ENCODE data around the gene RAB8A.
A peak's percentile ranks its signal among the peaks of the same experiment; 100 is the strongest.
"Not testable (repeated sequence)": the region's sequence is repeated elsewhere in the genome, so short reads cannot be mapped to it uniquely, and the experiment has no call there.

RAB8A gene

GRCh38 chr19:16078759-16079707 is 32.7 kb upstream of the RAB8A start:
- DNase-seq (ENCODE audit: low read depth in 3 of 3): peak in 2 of 3 experiments; percentile 37 to 59

GRCh38 chr19:16084067-16084685 is 27.5 kb upstream of the RAB8A start:
- no peak for DNase-seq (ENCODE audit: low read depth in 3 of 3)

DNA sequence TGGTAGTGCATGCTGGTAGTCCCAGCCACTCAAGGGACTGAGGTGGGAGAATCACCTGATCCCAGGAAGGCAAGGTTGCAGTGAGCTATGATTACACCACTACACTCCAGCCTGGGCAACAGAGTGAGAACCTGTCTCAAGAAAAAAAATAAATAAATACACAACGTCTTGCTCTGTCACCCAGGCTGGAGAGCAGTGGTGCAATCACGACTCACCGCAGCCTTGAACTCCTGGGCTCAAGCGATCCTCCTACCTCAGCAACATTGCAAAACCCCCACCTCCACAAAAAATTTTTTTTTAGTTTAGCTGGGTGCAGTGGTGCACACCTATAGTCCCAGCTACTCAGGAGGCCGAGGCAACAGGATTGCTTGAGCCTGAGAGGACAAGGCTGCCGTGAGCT is 26.6 kb upstream of the RAB8A start:
- no peak for DNase-seq (ENCODE audit: low read depth in 3 of 3)

DNA sequence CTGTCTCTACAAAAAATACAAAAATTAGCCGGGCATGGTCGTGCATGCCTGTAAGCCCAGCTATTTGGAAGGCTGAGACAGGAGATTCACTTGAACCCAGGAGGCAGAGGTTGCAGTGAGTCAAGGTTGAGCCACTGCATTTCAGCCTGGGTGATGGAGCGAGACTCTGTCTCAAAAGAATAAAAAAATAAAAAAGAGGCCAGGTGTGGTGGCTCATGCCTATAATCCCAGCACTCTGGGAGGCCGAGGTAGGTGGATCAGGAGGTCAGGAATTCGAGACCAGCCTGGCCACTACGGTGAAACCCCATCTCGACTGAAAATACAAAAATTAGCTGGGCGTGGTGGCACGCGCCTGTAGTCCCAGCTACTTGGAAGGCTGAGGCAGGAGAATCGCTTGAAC is 24.3 kb upstream of the RAB8A start:
- DNase-seq (ENCODE audit: low read depth in 3 of 3): not testable (repeated sequence)

GRCh38 chr19:16087940-16088339 is 23.7 kb upstream of the RAB8A start:
- DNase-seq (ENCODE audit: low read depth in 3 of 3): no peak

DNA sequence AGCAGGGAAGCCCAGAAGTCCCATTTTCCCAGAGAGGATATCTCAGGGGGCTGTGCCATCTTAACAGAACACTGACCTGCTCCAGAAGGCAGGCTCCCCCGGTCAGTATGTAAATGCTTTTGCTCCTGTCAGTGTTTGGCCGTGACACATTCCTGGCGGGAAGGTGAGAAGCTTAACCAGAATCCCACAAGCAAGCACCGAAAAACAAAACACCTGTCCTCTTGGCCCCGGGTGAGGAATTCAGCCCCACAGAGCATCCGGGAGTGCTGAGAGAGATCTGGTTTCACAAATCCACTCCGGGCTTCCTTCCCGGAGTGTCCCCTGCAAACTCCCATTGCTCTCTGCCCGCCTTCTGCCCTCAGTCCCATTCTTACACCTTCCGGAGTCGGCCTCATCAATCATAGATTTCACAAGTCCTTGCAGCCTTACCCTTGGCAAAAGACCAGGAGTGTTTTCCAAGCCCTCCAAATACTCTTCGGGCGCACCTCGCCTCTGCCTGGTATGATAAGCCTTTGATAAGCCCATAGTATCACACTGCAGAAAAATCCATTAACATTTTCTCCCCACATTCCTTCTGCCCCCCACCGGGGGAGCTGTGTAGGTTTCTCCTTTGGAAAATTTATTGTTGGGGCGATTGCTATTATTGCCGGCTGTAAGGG is 23.2 kb upstream of the RAB8A start:
- DNase-seq (ENCODE audit: low read depth in 3 of 3): no peak

GRCh38 chr19:16089010-16089846 is 22.5 kb upstream of the RAB8A start:
- no peak for DNase-seq (ENCODE audit: low read depth in 3 of 3)

GRCh38 chr19:16091546-16092475 is 19.9 kb upstream of the RAB8A start:
- no peak for DNase-seq (ENCODE audit: low read depth in 3 of 3)

DNA sequence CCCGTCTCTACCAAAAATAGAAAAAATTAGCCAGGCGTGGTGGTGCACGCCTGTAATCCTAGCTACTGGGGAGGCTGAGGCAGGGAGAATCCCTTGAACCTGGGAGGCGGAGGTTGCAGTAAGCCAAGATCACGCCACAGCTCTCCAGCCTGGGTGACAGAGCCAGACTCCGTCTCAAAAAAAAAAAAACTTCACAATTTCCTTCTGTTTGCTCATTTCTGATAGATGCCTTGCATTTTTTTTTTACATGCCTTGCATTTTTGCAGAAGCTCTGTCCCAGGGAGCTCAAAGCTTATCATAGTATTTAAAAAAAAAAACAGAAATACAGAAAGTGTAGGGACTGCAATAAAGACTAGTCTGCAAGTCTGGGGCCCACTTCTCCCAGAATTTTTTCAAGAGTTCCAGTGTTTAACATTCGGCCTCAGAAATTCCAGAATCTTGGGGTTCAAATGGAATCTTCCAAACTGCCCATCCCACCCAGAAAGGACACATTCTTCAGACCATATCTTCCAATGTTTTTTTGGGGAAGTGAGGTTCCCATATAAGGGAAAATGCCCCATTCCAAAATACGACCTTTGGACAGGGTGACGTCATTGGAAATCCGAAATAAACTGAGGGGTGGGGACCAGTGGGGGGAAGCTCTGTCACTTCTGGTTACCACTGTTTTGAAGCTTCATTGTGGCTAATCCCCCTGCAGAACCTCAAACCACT is 17.2 kb upstream of the RAB8A start:
- no peak for DNase-seq (ENCODE audit: low read depth in 3 of 3)

DNA sequence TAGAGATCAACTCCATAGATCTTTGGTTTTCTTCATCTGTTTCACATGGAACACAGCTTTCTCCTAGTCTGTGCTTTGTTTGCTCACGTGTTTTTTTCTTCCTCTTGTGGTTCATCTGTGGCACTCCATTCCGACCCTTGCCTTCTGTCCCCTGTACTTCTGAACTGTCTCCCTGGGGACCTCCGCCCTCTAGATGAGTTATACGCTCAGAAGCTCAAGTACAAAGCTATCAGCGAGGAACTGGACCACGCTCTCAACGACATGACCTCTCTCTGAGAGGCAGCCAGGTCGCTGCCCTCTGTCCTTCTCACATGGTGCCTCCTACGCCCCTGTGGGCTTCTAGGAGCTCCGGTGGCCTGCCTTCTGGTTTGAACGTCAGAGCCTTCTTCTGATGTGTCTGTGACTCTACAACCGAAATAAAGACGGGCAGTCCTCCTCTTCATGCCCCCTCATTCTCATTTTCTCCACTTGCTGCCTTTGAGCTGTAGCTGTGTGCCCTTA is 16.6 kb upstream of the RAB8A start:
- no peak for DNase-seq (ENCODE audit: low read depth in 3 of 3)

- DNase-seq (ENCODE audit: low read depth in 3 of 3): no peak
These were observed 15.3 kb upstream of the RAB8A start for GRCh38 chr19:16096280-16096855.

DNA sequence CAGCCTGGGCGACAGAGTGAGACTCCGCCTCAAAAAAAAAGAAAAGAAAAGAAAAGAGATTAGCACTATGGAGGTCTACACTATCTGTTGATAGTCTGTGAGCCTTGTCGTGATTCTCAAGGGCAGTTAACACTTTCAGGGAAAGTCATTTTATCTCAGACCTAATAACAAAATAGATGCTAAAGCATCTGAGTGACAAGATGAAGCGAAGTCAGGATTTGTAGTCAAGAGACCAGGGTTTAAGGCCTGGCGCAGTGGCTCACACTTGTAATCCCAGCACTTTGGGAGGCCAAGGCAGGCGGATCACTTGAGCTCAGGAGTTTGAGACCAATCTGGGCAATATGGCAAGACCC is 13.3 kb upstream of the RAB8A start:
- no peak for DNase-seq (ENCODE audit: low read depth in 3 of 3)

- no peak for DNase-seq (ENCODE audit: low read depth in 3 of 3)
These were observed 12.9 kb upstream of the RAB8A start for GRCh38 chr19:16098821-16099220.

GRCh38 chr19:16099314-16099965 is 12.2 kb upstream of the RAB8A start:
- not testable (repeated sequence) for DNase-seq (ENCODE audit: low read depth in 3 of 3)

- DNase-seq (ENCODE audit: low read depth in 3 of 3): no peak
These were observed 11.2 kb upstream of the RAB8A start for GRCh38 chr19:16100524-16100923.

- no peak for DNase-seq (ENCODE audit: low read depth in 3 of 3)
These were observed 7.0 kb upstream of the RAB8A start for GRCh38 chr19:16104722-16105121.

DNA sequence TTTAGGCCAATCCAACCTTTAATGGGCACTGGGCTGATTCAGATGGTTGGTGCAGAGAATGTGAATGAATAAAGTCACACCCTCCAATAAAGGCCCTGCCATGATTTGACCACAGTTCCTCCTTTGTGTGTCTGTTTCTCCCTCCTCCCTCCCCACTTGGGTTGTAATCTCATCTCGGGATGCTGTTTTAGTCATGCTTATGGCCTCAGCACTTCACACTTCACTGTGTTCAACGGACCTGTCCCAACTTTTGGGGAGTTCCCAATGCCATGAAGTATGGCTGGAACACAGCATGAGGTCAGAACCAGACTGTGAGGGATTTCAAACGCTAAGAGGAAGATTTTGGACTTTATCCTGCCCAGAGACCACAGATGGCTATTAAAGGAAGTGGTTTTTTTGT is 5.6 kb upstream of the RAB8A start:
- no peak for DNase-seq (ENCODE audit: low read depth in 3 of 3)

DNA sequence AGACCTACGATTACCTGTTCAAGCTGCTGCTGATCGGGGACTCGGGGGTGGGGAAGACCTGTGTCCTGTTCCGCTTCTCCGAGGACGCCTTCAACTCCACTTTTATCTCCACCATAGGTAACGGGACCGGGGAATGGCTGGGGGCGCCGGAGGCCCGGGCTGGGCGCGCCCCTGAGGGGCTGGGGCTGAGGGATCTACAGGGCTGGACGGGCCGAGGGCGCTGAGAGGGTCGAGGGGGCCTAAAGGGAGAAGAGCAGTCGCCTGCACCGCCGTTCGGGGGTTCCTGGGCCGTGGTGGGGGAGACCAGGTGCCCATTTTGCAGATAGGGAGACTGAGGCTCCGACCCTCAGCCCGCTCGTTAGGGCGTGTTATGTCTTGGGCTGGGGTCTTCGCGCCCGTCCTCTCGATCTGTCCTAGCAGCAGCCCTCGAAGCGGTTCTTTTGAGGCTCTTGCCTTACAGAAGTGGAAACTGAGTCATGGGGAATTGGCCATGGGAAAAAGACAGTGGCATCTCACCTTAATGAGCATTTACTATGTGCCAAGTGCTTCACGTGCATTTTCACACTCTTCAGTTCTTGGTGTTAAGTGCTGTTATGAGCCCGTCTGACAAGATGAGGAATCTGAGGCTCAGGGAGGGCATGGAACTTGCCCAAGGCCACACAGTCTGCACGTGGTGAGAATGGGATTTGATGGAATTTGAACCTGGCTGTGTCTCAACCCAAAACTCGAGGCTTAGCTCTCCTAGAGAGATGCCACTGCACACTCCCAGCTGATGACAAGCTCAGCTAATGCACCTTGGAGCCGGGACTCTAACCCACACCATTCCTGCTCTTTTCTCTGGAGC is 442 bp downstream of the RAB8A start:
- DNase-seq (ENCODE audit: low read depth in 3 of 3): no peak
